ENCODE measurements around the gene GFER. TPM values are rescaled to one million over a fixed set of nuclear protein-coding genes. Genes with fewer than 3 reads are reported as not detected.
"Not testable (repeated sequence)": the region's sequence is repeated elsewhere in the genome, so short reads cannot be mapped to it uniquely, and the experiment has no call there.

The GFER gene
- total and polyA plus RNA-seq, 10 of the 15 experiments (the other 5 are each of a cell fraction or from before 2014, with no cell fraction given), result 2.4 to 57.7 (median 31.3) TPM

GRCh38 chr16:1962161-1963153, 21.5 kb upstream of the GFER start:
- H3K27ac ChIP-seq (ENCODE audit: control insufficient read depth, insufficient read depth), result peak overlapping the region; percentile 4
- H3K4me1 ChIP-seq (ENCODE audit: control insufficient read depth, insufficient read depth, low read length), result peaks cover 19% of the 10 kb centered on the region
- in situ Hi-C loops (cut with MboI); H3K9me3 ChIP-seq (replicated peaks; ENCODE audit: control insufficient read depth, insufficient read depth, low read length); FAIRE-seq; SMC1A ChIA-PET (ENCODE audit: uncharacterized antibody, unreplicated experiment); H4K20me1 ChIP-seq (ENCODE audit: control insufficient read depth, insufficient read depth); RAD21 ChIA-PET (ENCODE audit: unreplicated experiment); ATAC-seq; CTCF ChIA-PET; H2AFZ ChIP-seq (ENCODE audit: control insufficient read depth, low read depth, low read length); H3K27me3 ChIP-seq (replicated peaks in 1 of 2; ENCODE audit: control insufficient read depth in 2 of 2, insufficient read depth in 2 of 2, low read length in 1 of 2); DNase-seq (ENCODE audit: low read depth, low spot score); intact Hi-C loops (cut with micrococcal nuclease; ENCODE audit: unreplicated experiment): not testable (repeated sequence)
- peak overlapping the region; percentile 99 for H3K9ac ChIP-seq (ENCODE audit: control insufficient read depth, insufficient read depth, low read length)
- 10% methylated on average over 34 of the region's 37 CpGs for WGBS (ENCODE audit: insufficient coverage, insufficient replicate concordance, low lambda C conversion rate, missing lambda C conversion rate)
- POLR2A ChIA-PET, result interaction anchor here (0.9 to 2.2 kb wide), 3 partner anchors 9 to 193 kb away, joined by 3 to 13 read pairs (median 7); partner anchors contain the start of genes SYNGR3, TBL3 and TRAF7
- peaks cover 11 to 13% of the 10 kb centered on the region in 2 experiments; a peak in 3 of 4 replicates for H3K36me3 ChIP-seq (ENCODE audit: control insufficient read depth in 2 of 2, insufficient read depth in 2 of 2, low read length in 1 of 2)
- TF ChIP-seq POLR2AphosphoS2 (IDR thresholded peaks at IDR 0.05; ENCODE audit: low read depth, low read length) (peak; percentile 5; the same call in 1 of the 2 replicates), POLR2AphosphoS5 (IDR thresholded peaks at IDR 0.05; ENCODE audit: low read length) (0 out of 2 replicates have a peak, but pooled peaks have one; percentile 13), POLR2A (IDR thresholded peaks at IDR 0.05; ENCODE audit: low read depth, low read length) (peak; percentile 74; the same call in 1 of the 2 replicates)
- peak overlapping the region; percentile 83 for H3K4me2 ChIP-seq (ENCODE audit: control insufficient read depth, insufficient read depth)
- peaks cover 67% of the 10 kb centered on the region for H3K79me2 ChIP-seq (ENCODE audit: control insufficient read depth, insufficient read depth, low read length)
- BruUV-seq (replicated peaks), result TSS peak; percentile 92
- peak overlapping the region; percentile 98 for H3K4me3 ChIP-seq
